ENCODE results near the gene NLE1. TPM values are rescaled to one million over a fixed set of nuclear protein-coding genes. Genes with fewer than 3 reads are reported as not detected.

Gene NLE1
- total and polyA plus RNA-seq, 8 donors = 8.7 to 23.0 (median 19.8) TPM

GRCh38 chr17:35163886-35164285 lies 21.8 kb upstream of the NLE1 start:
- DNase-seq = no peak
- no peaks in the 10 kb centered on the region for H3K9me3 ChIP-seq
- TF ChIP-seq CTCF (IDR thresholded peaks at IDR 0.05) = no peak
- ATAC-seq = no peak
- H3K4me3 ChIP-seq = no peak overlapping the region
- no peaks in the 10 kb centered on the region for H3K36me3 ChIP-seq
- intact Hi-C loops (cut with DNase I) = loop anchor here in 1 of 2 donors (10.0 kb wide), 1 partner anchor 371 kb away; the partner anchor contains the start of gene SLFN12L
- peaks cover 0 to 6% of the 10 kb centered on the region in 2 donors for H3K4me1 ChIP-seq
- no peak overlapping the region for H3K27ac ChIP-seq
- H3K27me3 ChIP-seq = no peaks in the 10 kb centered on the region

GRCh38 chr17:35162755-35163154 lies 20.7 kb upstream of the NLE1 start:
- Histone ChIP-seq H3K27ac (no peak overlapping the region), H3K36me3 (no peaks in the 10 kb centered on the region), H3K9me3 (no peaks in the 10 kb centered on the region), H3K4me1 (peaks cover 0 to 6% of the 10 kb centered on the region in 2 donors), H3K4me3 (no peak overlapping the region), H3K27me3 (no peaks in the 10 kb centered on the region)
- ATAC-seq (no peak), DNase-seq (no peak)
- intact Hi-C loops (cut with DNase I) = loop anchor here in 1 of 2 donors (10.0 kb wide), 1 partner anchor 372 kb away; the partner anchor contains the start of gene SLFN12L
- TF ChIP-seq CTCF (IDR thresholded peaks at IDR 0.05) = no peak

- DNase-seq (peak in 1 of 4 donors; percentile 47), ATAC-seq (no peak)
- Histone ChIP-seq H3K27me3 (no peaks in the 10 kb centered on the region), H3K27ac (no peak overlapping the region), H3K9me3 (no peaks in the 10 kb centered on the region), H3K4me3 (no peak overlapping the region), H3K36me3 (no peaks in the 10 kb centered on the region), H3K4me1 (peaks cover 0 to 6% of the 10 kb centered on the region in 2 donors)
- TF ChIP-seq CTCF (IDR thresholded peaks at IDR 0.05) = no peak
- intact Hi-C loops (cut with DNase I) = loop anchor here in 1 of 2 donors (10.0 kb wide), 1 partner anchor 373 kb away; the partner anchor contains the start of gene SLFN12L
Measured at GRCh38 chr17:35161281-35161761, 19.2 kb upstream of the NLE1 start.

- ATAC-seq (no peak), DNase-seq (no peak)
- Histone ChIP-seq H3K36me3 (no peaks in the 10 kb centered on the region), H3K4me3 (no peak overlapping the region), H3K4me1 (peaks cover 0 to 6% of the 10 kb centered on the region in 2 donors), H3K27ac (no peak overlapping the region), H3K27me3 (no peaks in the 10 kb centered on the region), H3K9me3 (no peaks in the 10 kb centered on the region)
- intact Hi-C loops (cut with DNase I) = loop anchor here in 1 of 2 donors (10.0 kb wide), 1 partner anchor 374 kb away; the partner anchor contains the start of gene SLFN12L
- TF ChIP-seq CTCF (IDR thresholded peaks at IDR 0.05) = no peak
Measured at GRCh38 chr17:35160354-35161201, 18.5 kb upstream of the NLE1 start.

GRCh38 chr17:35159940-35160339 lies 17.8 kb upstream of the NLE1 start:
- DNase-seq = no peak
- intact Hi-C loops (cut with DNase I) = loop anchor here in 1 of 2 donors (10.0 kb wide), 1 partner anchor 375 kb away; the partner anchor contains the start of gene SLFN12L
- ATAC-seq = no peak
- Histone ChIP-seq H3K36me3 (no peaks in the 10 kb centered on the region), H3K9me3 (no peaks in the 10 kb centered on the region), H3K4me3 (no peak overlapping the region), H3K4me1 (peaks cover 0 to 6% of the 10 kb centered on the region in 2 donors), H3K27me3 (no peaks in the 10 kb centered on the region), H3K27ac (no peak overlapping the region)
- TF ChIP-seq CTCF (IDR thresholded peaks at IDR 0.05) = no peak

Measured in left lung (tissue), 10 donors.